PFSK-1 (cell line): ENCODE measurements around the gene DCAF17.

ENCODE experiments used
- FOXP2 ChIP-seq: optimal IDR thresholded peaks from 2 replicates; pipeline ENCODE3; 2011; ENCODE audit warnings: borderline replicate concordance, control low read depth, inconsistent platforms; ENCODE audit not compliant: insufficient read depth; ENCODE audit errors: extremely low read length, extremely low read depth
- POLR2AphosphoS5 ChIP-seq: IDR thresholded peaks from 2 replicates; pipeline ENCODE4 v1.6.1; 2012; ENCODE audit warnings: low read depth, mild to moderate bottlenecking, control low read depth, low read length, moderate library complexity
- SIN3A ChIP-seq: IDR thresholded peaks from 2 replicates; pipeline ENCODE4 v1.6.1; 2012; ENCODE audit warnings: mild to moderate bottlenecking, low read length, moderate library complexity, borderline replicate concordance; ENCODE audit not compliant: insufficient read depth
- TAF1 ChIP-seq: IDR thresholded peaks from 2 replicates; pipeline ENCODE4 v1.6.1; 2012; ENCODE audit warnings: low read length, control low read depth, borderline replicate concordance; ENCODE audit not compliant: insufficient read depth
- TF ChIP-seq, protein P1 (sequence below), 2 experiments: IDR thresholded peaks; 2 replicates each; pipeline versions ENCODE4 v1.6.1 to v1.8.0; 2011 to 2012; ENCODE audit warnings: low read depth in 2 of 2, low read length in 2 of 2, control low read depth in 1 of 2, inconsistent platforms in 1 of 2, mild to moderate bottlenecking in 1 of 2, moderate library complexity in 1 of 2; ENCODE audit not compliant: insufficient read depth in 1 of 2

DCAF17 gene

GRCh38 chr2:171479154-171479814 is 45.3 kb downstream of the DCAF17 start:
- TF ChIP-seq, protein P1, sequence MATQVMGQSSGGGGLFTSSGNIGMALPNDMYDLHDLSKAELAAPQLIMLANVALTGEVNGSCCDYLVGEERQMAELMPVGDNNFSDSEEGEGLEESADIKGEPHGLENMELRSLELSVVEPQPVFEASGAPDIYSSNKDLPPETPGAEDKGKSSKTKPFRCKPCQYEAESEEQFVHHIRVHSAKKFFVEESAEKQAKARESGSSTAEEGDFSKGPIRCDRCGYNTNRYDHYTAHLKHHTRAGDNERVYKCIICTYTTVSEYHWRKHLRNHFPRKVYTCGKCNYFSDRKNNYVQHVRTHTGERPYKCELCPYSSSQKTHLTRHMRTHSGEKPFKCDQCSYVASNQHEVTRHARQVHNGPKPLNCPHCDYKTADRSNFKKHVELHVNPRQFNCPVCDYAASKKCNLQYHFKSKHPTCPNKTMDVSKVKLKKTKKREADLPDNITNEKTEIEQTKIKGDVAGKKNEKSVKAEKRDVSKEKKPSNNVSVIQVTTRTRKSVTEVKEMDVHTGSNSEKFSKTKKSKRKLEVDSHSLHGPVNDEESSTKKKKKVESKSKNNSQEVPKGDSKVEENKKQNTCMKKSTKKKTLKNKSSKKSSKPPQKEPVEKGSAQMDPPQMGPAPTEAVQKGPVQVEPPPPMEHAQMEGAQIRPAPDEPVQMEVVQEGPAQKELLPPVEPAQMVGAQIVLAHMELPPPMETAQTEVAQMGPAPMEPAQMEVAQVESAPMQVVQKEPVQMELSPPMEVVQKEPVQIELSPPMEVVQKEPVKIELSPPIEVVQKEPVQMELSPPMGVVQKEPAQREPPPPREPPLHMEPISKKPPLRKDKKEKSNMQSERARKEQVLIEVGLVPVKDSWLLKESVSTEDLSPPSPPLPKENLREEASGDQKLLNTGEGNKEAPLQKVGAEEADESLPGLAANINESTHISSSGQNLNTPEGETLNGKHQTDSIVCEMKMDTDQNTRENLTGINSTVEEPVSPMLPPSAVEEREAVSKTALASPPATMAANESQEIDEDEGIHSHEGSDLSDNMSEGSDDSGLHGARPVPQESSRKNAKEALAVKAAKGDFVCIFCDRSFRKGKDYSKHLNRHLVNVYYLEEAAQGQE (IDR thresholded peaks at IDR 0.05; ENCODE audit: insufficient read depth in 1 of 2, low read depth in 2 of 2, low read length in 2 of 2): no peak
- no peak for TF ChIP-seq POLR2AphosphoS5
- no peak for TF ChIP-seq FOXP2
- TF ChIP-seq TAF1: no peak
- TF ChIP-seq SIN3A: no peak

DNA sequence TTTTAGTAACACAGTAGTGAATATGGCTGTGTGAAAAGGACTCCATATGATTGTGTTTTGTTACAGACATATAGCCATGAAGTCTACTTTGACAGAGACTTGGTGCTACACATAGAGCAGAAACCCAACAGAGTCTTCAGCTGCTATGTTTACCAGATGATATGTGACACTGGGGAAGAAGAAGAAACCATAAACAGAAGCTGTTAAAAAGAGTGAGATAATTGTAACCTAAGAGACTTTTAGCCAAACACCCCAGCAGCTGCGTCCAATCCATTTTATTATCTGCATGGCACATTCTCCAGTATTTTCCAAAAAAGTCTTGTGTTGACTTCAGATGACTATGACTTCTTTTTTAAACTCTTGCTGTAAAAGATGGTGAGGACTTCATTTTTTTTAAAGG is 46.9 kb downstream of the DCAF17 start:
- TF ChIP-seq POLR2AphosphoS5: no peak
- no peak for TF ChIP-seq SIN3A
- no peak for TF ChIP-seq FOXP2
- TF ChIP-seq, protein P1 (IDR thresholded peaks at IDR 0.05; ENCODE audit: insufficient read depth in 1 of 2, low read depth in 2 of 2, low read length in 2 of 2): no peak
- no peak for TF ChIP-seq TAF1

DNA sequence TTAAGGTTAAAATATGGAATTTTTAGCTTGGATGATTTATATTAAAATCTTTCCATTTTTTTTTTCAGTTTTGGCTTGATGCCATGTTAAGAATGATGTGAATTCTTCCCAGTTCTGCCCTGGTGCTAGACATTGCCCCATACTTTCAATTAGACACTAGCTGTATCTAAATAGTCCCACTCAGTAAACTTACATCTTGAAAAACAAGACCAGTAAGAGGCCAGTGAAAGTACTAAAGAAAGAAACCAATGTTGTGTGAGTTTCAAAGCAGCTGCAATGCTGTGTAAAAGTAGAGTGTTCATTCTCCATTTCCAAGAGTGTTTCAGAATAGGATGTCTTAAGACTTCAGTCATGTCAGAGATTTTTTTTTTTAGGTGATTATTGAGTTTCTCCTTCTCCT is 48.3 kb downstream of the DCAF17 start:
- TF ChIP-seq SIN3A (no peak), POLR2AphosphoS5 (no peak), TAF1 (no peak), FOXP2 (no peak)
- TF ChIP-seq, protein P1 (IDR thresholded peaks at IDR 0.05; ENCODE audit: insufficient read depth in 1 of 2, low read depth in 2 of 2, low read length in 2 of 2): no peak

GRCh38 chr2:171482877-171483276 is 48.9 kb downstream of the DCAF17 start:
- TF ChIP-seq, protein P1 (IDR thresholded peaks at IDR 0.05; ENCODE audit: insufficient read depth in 1 of 2, low read depth in 2 of 2, low read length in 2 of 2): no peak
- TF ChIP-seq SIN3A (no peak), FOXP2 (no peak), POLR2AphosphoS5 (no peak), TAF1 (no peak)

DNA sequence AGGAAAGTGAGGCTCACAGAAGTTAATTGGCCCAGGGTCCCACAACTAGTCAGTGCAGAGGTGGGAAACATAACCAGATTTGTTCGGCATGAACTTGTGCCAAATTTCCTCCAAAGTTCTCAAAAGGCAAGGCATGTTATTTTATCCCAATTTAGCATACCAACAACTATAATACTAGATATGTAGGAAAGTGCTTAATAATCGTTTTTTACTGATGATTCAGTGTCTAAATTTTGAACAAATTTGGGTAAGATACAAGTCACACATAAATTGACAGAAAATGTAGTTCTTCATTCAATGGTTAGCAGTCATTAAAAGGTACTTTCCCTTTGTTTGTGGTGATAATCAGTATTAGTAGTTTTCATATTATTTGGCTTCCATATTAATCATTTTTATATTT is 49.8 kb downstream of the DCAF17 start:
- TF ChIP-seq POLR2AphosphoS5: no peak
- no peak for TF ChIP-seq FOXP2
- no peak for TF ChIP-seq TAF1
- TF ChIP-seq, protein P1 (IDR thresholded peaks at IDR 0.05; ENCODE audit: insufficient read depth in 1 of 2, low read depth in 2 of 2, low read length in 2 of 2): no peak
- TF ChIP-seq SIN3A: no peak
